Retinal pigment epithelial cell (primary cell): Measurements from ENCODE around the gene LTBP4.
"Not testable (repeated sequence)": the region's sequence is repeated elsewhere in the genome, so short reads cannot be mapped to it uniquely, and the experiment has no call there.

ENCODE experiments used
- DNase-seq: peaks from one replicate; pipeline ENCODE4 v3.0.0-alpha.2; 2010; ENCODE audit warnings: low read depth
- H3K4me3 ChIP-seq: 2 replicates; pipeline ENCODE4 v1.5.1; 2011; ENCODE audit warnings: mild to moderate bottlenecking, low read length, control low read depth, moderate library complexity
- TF ChIP-seq, protein P1 (sequence below): conservative IDR thresholded peaks from 2 replicates; pipeline ENCODE4 v1.5.1; 2011; ENCODE audit warnings: low read depth, low read length, control low read depth, inconsistent platforms

LTBP4 gene

DNA sequence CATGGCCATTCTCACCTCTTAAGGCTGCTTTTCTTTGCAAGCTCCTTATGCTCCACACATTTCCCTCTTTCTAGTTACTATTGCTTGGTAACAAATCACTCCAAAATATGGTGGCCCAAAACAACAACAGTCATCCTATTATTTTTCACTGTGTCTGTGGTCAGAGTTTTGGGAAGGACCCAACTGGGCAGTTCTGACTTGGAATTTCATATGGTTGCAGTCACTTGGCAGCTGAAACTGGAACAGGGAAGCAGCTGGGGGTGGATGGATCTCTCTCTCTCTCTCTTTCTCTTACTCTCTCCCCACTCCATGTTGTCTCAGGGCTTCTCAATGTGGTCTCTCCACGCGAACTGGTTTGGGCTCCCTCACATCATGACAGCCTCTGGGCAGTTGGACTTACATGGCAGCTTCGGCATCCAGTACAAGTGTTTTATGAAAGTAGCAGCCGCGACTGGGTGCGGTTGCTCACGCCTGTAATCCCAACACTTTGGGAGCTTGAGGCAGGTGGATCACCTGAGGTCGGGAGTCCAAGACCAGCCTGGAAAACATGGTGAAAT lies 49.7 kb downstream of the LTBP4 start:
- no peak overlapping the region for H3K4me3 ChIP-seq
- no peak for DNase-seq
- TF ChIP-seq, protein P1, sequence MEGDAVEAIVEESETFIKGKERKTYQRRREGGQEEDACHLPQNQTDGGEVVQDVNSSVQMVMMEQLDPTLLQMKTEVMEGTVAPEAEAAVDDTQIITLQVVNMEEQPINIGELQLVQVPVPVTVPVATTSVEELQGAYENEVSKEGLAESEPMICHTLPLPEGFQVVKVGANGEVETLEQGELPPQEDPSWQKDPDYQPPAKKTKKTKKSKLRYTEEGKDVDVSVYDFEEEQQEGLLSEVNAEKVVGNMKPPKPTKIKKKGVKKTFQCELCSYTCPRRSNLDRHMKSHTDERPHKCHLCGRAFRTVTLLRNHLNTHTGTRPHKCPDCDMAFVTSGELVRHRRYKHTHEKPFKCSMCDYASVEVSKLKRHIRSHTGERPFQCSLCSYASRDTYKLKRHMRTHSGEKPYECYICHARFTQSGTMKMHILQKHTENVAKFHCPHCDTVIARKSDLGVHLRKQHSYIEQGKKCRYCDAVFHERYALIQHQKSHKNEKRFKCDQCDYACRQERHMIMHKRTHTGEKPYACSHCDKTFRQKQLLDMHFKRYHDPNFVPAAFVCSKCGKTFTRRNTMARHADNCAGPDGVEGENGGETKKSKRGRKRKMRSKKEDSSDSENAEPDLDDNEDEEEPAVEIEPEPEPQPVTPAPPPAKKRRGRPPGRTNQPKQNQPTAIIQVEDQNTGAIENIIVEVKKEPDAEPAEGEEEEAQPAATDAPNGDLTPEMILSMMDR = no peak

DNA sequence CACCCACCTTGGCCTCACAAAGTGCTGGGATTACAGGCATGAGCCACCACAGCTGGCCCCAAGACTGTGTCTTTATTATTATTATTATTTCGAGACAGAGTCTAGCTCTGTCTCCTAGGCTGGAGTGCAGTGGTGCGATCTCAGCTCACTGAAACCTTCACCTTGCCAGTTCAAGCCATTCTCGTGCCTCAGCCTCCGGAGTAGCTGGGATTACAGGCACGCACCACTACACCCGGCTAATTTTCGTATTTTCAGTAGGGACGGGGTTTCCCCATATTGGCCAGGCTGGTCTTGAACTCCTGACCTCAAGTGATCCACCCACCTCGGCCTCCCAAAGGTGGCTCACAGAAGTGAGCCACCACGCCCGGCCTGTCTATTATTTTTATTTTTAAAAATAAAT lies 51.1 kb downstream of the LTBP4 start:
- not testable (repeated sequence) for DNase-seq, H3K4me3 ChIP-seq

DNA sequence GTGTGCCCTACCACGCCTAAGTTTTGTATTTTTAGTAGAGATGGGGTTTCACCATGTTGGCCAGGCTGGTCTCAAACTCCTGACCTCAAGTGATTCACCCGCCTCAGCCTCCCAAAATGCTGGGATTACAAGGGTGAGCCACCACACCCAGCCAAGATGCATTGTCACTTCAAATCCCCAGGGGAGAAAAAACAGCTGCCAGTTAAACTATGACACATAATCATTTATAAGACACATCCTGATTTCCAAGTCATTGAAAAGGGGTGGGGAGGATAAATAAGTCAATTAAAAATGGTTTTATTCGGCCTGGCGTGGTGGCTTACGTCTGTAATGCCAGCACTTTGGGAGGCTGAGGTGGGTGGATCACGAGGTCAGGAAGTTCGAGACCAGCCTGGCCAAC lies 54.5 kb downstream of the LTBP4 start:
- not testable (repeated sequence) for H3K4me3 ChIP-seq, DNase-seq

DNA sequence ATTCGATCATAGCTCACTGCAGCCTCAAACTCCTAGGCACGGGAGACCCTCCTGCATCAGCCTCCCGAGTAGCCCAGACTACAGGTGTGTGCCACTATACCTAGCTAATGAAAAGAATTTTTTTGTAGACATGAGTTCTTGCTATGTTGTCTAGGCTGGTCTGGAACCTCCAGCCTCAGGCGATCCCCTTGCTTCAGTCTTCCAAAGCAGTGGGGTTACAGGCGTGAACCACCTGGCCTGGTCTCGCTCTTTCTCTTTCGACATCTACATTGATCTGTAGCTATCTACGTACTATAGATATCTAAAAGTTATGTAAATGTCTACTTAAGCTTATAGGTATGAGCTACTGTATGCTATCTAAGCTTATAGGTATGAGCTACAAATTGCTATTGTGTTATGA lies 56.9 kb downstream of the LTBP4 start:
- TF ChIP-seq, protein P1 = no peak
- DNase-seq = no peak
- H3K4me3 ChIP-seq = no peak overlapping the region

DNA sequence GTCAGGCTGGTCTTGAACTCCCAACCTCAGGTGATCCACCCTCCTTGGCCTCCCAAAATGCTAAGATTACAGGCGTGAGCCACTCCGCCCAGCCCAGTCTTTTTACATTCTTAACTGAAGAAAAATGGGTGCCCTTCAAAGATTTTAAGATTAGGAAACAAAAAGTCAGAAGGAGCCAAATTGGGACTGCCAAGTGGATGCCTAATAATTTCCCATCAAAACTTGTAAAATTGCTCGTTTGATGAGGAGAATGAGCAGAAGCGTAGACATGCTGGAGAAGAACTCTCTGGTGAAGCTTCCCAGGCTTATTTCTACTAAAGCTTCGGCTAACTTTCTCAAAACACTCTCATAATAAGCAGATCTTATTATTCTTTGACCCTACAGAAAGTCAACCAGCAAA lies 57.9 kb downstream of the LTBP4 start:
- TF ChIP-seq, protein P1 = no peak
- DNase-seq = no peak
- H3K4me3 ChIP-seq = no peak overlapping the region

DNA sequence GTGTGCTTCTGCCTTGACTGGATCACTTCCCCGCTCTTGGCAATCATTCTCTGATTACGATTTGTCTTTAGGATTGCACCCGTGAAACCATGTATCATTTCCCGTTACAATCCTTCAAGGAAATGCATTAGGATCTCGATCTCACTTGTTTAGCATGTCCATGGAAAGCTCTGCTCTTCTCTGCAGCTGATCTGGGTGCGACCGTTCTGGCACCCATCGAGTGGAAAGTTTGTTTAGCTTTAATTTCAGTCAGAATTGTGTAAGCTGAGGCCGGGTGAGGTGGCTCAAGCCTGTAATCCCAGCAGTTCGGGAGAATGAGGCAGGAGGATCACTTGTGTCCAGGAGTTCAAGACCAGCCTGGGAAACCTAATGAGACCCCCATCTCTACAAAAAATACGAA lies 58.4 kb downstream of the LTBP4 start:
- no peak for DNase-seq
- TF ChIP-seq, protein P1 = no peak
- no peak overlapping the region for H3K4me3 ChIP-seq

DNA sequence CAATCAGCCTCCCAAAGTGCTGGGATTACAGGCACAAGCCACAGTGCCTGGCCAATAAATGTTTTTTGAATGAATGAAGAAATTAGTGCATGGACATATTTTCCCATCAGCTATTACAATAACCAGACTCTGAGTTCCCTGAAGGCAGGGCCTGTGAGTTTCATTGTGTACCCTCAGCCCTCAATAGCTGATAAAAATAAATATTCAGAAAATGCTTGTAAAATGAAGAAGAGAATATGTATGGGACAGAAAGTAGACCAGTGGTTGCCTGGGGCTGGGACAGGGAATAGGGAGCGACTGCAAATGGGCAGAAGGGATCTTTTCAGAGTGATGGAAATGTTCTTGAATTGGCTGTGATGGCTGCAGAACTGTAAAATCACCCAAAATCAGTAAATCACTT lies 60.4 kb downstream of the LTBP4 start:
- TF ChIP-seq, protein P1 = no peak
- no peak for DNase-seq
- no peak overlapping the region for H3K4me3 ChIP-seq

DNA sequence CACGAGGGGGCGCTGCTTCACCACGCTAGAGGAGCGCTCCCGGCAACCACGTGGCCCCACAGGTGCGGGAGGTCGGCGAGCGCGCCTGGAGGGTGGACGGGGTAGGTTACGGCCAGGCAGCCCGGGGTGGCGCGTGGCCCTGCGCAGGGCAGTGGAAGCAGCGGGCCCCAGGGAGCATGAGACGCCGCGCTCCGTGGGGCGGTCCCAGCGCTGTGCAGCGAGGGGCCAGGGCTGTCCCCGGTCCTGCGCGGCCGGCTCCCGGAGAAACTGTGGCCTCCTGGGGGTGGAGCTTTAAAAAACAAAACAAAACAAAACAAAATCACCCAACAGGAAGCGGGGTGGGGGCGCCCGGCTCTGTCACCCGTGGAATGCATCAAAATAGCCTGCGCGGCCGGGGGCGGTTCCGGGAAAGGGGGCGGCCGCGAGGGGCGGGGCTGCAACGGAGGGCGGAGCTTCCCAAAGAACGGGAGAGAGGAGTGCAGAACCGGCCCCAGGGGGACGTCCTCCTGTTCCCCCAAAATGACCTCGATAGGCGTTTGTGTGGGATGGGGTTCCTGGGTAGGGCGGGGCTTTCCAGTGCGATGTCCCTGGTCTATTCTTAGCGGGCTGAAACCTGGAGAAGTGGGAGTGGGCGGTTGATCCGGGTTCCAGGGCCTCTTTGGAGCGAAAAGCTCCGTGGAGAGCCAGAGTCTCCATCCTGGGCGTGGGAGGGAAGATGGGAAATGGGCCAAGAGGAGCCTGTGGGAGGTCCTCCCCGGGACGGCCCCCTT lies 61.9 kb downstream of the LTBP4 start:
- TF ChIP-seq, protein P1 = peak; percentile 86
- peak overlapping the region; percentile 58 for H3K4me3 ChIP-seq
- DNase-seq = no peak
